GM21423 (cell line): ENCODE measurements around the gene DYNC2H1.

Experiments
- ATAC-seq: cut with Tn5 transposase; IDR thresholded peaks from one replicate; pipeline ENCODE4 v1.9.1; 2021; ENCODE audit warnings: mild to moderate bottlenecking, moderate library complexity; ENCODE audit not compliant: unreplicated experiment

Gene DYNC2H1

GRCh38 chr11:103436131-103436770, 327.0 kb downstream of the DYNC2H1 start:
- ATAC-seq: no peak

- ATAC-seq: no peak
Observed at GRCh38 chr11:103441021-103441420, 331.8 kb downstream of the DYNC2H1 start.

GRCh38 chr11:103448966-103449365, 339.7 kb downstream of the DYNC2H1 start:
- no peak for ATAC-seq

- ATAC-seq: no peak
Observed at GRCh38 chr11:103450241-103450640, 341.0 kb downstream of the DYNC2H1 start.

GRCh38 chr11:103453126-103453525, 343.9 kb downstream of the DYNC2H1 start:
- no peak for ATAC-seq

GRCh38 chr11:103453915-103454709, 344.9 kb downstream of the DYNC2H1 start:
- no peak for ATAC-seq

GRCh38 chr11:103464420-103464819, 355.2 kb downstream of the DYNC2H1 start:
- ATAC-seq: no peak

GRCh38 chr11:103465555-103466140, 356.4 kb downstream of the DYNC2H1 start:
- ATAC-seq: no peak

- ATAC-seq: no peak
Observed at GRCh38 chr11:103471546-103471945, 362.3 kb downstream of the DYNC2H1 start.

- ATAC-seq: no peak
Observed at GRCh38 chr11:103476874-103477273, 367.6 kb downstream of the DYNC2H1 start.

- no peak for ATAC-seq
Observed at GRCh38 chr11:103480421-103480820, 371.2 kb downstream of the DYNC2H1 start.

- ATAC-seq: no peak
Observed at GRCh38 chr11:103483996-103484395, 374.8 kb downstream of the DYNC2H1 start.

GRCh38 chr11:103484545-103484944, 375.3 kb downstream of the DYNC2H1 start:
- ATAC-seq: no peak

- no peak for ATAC-seq
Observed at GRCh38 chr11:103486604-103487003, 377.4 kb downstream of the DYNC2H1 start.

- ATAC-seq: no peak
Observed at GRCh38 chr11:103487113-103487512, 377.9 kb downstream of the DYNC2H1 start.

GRCh38 chr11:103488031-103488461, 378.8 kb downstream of the DYNC2H1 start:
- no peak for ATAC-seq

GRCh38 chr11:103488579-103488978, 379.4 kb downstream of the DYNC2H1 start:
- no peak for ATAC-seq

- no peak for ATAC-seq
Observed at GRCh38 chr11:103491777-103492176, 382.6 kb downstream of the DYNC2H1 start.

- ATAC-seq: no peak
Observed at GRCh38 chr11:103494491-103494890, 385.3 kb downstream of the DYNC2H1 start.

- ATAC-seq: no peak
Observed at GRCh38 chr11:103497268-103497667, 388.0 kb downstream of the DYNC2H1 start.

- no peak for ATAC-seq
Observed at GRCh38 chr11:103499710-103500340, 390.6 kb downstream of the DYNC2H1 start.
